HG03558 (cell line): ENCODE data around the gene PCCB.
"Not testable (repeated sequence)": the region's sequence is repeated elsewhere in the genome, so short reads cannot be mapped to it uniquely, and the experiment has no call there.

Experiments used
- ATAC-seq: cut with Tn5 transposase; IDR thresholded peaks from one replicate; pipeline ENCODE4 v1.9.1; 2021; ENCODE audit warnings: moderate number of reproducible peaks; ENCODE audit not compliant: unreplicated experiment; ENCODE audit errors: extremely low read depth

Gene PCCB

DNA sequence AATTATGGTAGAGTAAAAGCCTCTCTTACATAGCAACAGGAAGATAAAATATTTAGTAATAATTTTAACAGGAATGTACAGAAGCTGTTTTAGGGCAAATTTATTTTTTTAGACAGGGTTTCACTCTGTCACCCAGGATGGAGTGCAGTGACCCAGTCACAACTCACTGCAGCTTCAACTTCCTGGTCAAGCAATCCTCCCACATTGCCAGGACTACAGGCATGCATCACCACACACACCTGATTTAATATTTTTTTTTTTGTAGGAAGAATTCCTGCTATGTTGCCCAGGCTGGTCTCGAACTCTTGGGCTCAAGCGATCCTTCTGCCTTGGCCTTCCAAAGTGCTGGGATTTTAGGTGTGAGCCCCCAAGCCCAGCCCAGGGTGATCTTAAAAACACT lies 61.1 kb downstream of the PCCB start:
- ATAC-seq: no peak

GRCh38 chr3:136311968-136312367 lies 61.8 kb downstream of the PCCB start:
- no peak for ATAC-seq

- no peak for ATAC-seq
These were observed 76.2 kb downstream of the PCCB start for GRCh38 chr3:136326316-136326715.

DNA sequence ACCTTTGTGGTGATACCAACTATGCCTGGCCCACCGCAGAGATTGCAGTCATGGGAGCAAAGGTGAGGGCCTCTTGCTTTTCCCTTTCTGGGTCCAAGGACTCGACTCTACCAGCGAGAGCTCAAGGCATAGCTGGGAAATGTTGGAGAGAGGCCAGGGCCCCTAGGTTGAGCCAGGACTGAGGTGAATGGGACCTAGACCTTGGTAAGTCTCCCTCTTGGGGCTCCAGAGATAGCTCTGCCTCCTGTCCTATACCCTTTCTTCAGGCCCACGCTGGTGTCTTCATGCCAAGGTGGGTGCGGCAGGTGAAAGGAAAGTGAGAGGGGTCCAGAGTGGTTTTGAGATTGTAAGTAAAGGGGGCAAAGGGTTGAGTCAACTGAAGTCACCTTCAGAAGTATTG lies 77.5 kb downstream of the PCCB start:
- ATAC-seq: no peak

- ATAC-seq: no peak
These were observed 79.5 kb downstream of the PCCB start for GRCh38 chr3:136329593-136329992.

- no peak for ATAC-seq
These were observed 80.8 kb downstream of the PCCB start for GRCh38 chr3:136330900-136331299.

GRCh38 chr3:136332302-136332701 lies 82.2 kb downstream of the PCCB start:
- no peak for ATAC-seq

DNA sequence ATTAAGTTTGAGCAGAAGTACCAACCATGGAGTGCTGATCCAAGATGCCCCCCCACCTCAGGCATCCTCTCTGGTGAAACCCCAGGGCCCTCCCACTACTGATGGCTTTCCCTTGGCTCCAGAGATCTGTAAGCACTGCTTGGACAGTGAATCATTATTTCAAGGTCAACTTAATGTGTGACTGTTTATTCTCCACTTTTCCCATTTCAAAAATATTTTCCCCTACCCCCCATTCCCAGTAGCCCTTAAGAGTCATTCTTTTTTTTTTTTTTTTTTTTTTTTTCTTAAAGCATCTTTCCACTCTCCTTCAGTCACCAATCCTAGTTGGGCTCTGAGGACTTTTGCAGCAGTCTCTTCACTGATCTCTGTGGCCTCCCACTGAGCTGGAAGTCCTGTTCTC lies 82.6 kb downstream of the PCCB start:
- no peak for ATAC-seq

GRCh38 chr3:136334209-136334608 lies 84.1 kb downstream of the PCCB start:
- ATAC-seq: no peak

- not testable (repeated sequence) for ATAC-seq
These were observed 84.6 kb downstream of the PCCB start for GRCh38 chr3:136334726-136335125.

DNA sequence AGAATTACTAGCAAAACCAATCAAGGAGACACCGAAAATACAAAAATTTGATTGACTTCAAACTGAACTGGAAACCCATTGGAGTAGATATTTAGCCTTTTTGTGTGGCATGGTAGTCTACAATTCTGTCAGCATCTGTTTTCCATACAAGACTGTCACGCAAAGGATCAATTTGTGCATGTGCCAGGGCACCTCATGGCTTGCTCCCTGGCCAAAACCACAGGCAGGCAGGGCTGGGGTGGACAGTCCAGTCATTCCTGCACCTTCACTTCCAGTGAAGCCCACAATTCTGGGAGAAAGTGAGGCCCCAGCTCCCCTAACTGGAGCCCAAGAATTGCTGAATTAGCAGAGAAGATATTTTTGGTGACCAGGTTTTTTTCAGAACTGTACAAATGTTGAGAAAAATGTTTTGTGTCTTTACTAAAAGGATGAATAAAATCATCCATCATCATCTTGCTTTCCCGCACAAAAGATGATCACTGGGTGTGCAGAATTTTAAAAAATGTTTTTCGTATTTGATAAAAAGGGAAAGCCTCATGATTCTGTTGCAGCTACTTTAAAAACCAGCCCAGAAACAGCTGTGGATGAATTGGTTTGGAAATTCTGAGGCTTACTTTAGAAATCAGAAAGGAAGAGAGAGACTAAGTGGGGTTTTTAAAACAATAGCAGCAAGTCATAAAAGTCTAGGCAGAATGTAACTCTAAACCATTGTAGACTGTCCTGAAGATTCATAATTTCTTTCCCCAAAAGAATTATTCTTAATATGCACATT lies 86.4 kb downstream of the PCCB start:
- ATAC-seq: no peak

DNA sequence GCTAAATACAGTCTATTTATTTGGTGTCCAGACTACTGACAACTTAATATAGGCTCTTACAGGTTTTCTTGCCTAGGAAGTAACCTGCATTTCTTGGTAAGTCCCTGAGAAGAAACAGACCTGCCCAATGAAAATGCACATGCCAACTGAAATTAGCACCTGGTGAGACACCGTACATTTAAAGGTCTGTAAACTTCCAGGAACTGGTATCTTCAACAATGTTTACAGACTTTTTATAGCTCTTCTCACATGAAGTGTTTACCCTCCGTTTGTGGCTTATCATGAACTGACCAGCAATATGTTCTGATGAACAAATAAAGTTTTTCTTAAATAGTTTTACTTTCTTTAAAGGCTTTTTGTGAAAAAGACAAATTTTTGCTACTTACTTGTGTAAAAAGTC lies 93.3 kb downstream of the PCCB start:
- ATAC-seq: no peak

- ATAC-seq: no peak
These were observed 93.9 kb downstream of the PCCB start for GRCh38 chr3:136343873-136344555.

DNA sequence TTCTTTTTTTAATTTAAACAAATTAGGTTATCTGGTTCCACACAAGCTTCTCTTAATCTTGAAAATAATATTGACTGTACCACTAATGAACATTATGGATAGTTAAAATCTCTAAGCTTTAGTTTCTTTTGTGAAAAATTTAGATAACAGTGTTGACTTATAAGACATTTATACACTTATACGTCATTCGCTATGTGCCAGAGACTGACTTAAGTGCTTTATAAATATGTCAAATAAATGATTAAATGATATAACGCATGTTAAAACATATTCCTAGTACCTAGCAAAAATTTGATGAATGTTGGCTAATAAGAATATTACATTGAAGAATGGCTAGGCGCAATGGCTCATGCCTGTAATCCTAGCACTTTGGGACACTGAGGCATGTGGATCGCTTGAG lies 96.3 kb downstream of the PCCB start:
- ATAC-seq: no peak

DNA sequence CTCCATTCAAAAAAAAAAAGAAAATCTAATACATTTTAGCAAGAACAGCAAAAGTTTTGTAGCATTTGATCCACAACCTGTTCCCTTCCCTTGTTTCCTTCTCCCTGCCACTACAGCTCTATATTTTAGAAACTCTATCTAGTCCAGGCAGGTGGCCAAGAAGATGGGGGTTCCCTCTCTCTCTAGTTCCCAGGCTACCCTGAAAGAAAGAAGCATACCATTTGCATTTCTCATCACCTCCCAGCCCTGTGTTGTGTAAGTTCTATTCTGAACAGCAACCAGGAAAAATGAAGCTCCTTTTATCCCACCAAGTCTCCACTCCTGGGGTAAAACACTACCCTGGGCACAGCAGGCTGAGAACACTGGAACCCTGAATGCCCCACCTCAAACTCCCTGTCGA lies 100.0 kb downstream of the PCCB start:
- no peak for ATAC-seq

GRCh38 chr3:136350557-136350956 lies 100.4 kb downstream of the PCCB start:
- ATAC-seq: no peak

GRCh38 chr3:136351351-136351750 lies 101.2 kb downstream of the PCCB start:
- no peak for ATAC-seq

DNA sequence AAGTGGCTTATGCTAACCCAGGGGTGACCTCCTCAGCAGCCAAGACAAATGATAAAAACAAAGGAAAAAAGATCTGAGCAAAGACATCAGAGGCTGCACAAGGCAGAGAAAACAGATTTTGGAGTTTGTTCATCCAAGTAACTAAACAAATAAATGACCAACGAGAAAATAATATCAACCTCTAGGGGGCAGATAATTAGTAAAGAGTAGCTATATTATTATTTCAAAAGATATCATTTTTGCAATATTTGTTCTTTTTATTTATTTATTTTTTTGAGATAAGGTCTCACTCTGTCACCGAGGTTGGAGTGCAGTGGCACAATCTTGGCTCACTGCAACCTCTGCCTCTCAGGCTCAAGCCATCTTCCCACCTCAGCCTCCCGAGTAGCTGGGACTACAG lies 101.8 kb downstream of the PCCB start:
- ATAC-seq: no peak

GRCh38 chr3:136353461-136353860 lies 103.3 kb downstream of the PCCB start:
- ATAC-seq: no peak

GRCh38 chr3:136366289-136366688 lies 116.1 kb downstream of the PCCB start:
- ATAC-seq: no peak

DNA sequence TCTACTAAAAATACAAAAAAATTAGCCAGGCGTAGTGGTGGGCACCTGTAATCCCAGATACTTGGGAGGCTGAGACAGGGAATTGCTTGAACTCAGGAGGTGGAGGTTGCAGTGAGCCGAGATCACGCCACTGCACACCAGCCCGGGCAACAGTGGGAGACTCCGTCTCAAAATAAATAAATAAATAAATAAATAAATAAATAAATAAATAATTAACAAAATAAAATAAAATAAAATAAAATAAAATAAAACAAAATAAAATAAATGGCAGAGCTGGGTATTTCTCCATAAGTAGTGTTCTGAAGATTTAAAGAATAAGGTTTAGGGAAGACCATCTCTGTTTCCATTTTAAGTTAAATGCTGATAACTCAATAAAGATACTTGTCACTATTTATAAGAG lies 125.7 kb downstream of the PCCB start:
- not testable (repeated sequence) for ATAC-seq

DNA sequence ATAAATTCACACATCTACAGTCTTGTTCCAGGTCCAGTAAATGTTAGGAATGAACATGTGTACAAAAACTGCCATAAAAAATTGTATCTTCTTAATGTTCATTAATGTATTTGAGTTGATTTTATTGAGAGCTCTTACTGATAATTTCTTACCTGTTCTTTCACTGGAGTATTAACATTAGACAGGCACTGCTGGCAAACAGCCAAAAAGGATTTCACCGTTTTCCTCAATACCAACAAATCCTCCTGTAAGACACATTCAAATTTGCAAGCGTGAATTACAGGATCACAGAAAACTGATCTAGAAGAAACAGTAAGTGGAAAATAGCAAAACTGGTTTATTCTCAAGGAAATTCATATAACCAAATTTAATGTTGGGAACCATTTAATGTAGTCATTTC lies 127.4 kb downstream of the PCCB start:
- no peak for ATAC-seq
